KOPT-K1 (cell line): ENCODE results near the gene TOM1L2.
A peak's percentile ranks its signal among the peaks of the same experiment; 100 is the strongest.

ENCODE experiments used
- H3K27ac ChIP-seq: fragments of 200-600 bp; sonication (generic); 2 replicates; pipeline ENCODE4 v1.5.1; 2016; ENCODE audit warnings: antibody characterized with exemption, mild to moderate bottlenecking, low read depth, low read length; ENCODE audit not compliant: poor library complexity, severe bottlenecking
- H3K36me3 ChIP-seq: fragments of 200-600 bp; sonication (generic); 2 replicates; pipeline ENCODE4 v1.5.1; 2017; ENCODE audit warnings: antibody characterized with exemption, mild to moderate bottlenecking, low read length, moderate library complexity; ENCODE audit not compliant: insufficient read depth
- H3K9me3 ChIP-seq: fragments of 200-600 bp; sonication (generic); 2 replicates; pipeline ENCODE4 v1.5.1; 2017; ENCODE audit warnings: antibody characterized with exemption, low read length, mild to moderate bottlenecking; ENCODE audit not compliant: insufficient read depth, poor library complexity, severe bottlenecking

The TOM1L2 gene

DNA sequence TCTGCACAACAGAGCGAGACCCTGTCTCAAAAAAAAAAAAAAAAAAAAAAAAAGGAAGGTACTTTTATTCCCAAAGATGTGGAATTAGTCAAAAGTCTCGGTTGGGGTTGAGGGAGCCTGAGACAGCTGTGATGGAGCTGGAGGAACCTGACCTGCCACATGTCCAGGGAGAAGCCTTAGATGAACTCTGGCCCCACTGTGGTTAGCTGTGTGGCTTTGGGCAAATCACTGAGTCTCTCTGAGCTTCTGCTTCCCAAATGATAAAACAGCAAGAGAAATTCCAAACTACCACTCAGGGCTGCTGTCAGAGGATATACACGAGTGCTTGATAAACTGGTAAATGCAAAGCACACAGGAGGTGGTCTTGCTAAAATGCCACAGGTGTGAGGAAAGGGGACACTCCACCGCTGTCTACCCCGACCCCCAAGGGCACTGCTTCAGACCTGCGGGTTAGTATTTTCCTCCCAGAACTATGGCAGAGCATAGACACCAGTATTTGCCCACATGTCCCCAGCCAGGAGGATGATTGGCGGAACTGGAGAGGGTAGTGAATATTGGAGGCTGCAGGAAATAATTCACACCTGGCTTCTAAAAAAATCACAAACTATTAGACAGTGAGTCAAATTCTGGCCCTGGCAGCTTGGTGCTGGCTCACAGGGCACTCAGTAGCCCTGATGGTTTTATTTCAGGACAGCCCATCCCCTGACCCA, 15.1 kb upstream of the TOM1L2 start:
- no peak overlapping the region for H3K27ac ChIP-seq
- H3K36me3 ChIP-seq: no peaks in the 10 kb centered on the region
- no peaks in the 10 kb centered on the region for H3K9me3 ChIP-seq

DNA sequence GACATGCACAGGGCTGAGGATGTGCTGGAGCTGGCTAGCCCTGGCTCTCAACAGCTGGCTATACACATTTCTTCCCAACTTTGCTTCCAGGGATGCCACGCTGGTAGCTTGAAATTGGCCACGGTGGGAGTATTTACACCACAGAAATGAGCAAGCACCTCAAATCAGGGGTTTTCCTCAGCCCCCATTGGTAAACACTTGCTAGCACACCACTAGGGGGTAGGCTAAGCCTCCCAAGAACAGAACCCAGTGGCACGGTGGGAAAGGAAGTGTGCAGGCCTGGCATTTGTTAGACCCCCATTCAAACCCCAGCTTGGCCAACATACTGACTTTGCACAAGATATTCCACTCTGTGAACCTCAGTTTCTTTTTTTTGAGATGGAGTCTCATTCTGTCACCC, 13.4 kb upstream of the TOM1L2 start:
- Histone ChIP-seq H3K9me3 (no peaks in the 10 kb centered on the region), H3K36me3 (no peaks in the 10 kb centered on the region), H3K27ac (no peak overlapping the region)

DNA sequence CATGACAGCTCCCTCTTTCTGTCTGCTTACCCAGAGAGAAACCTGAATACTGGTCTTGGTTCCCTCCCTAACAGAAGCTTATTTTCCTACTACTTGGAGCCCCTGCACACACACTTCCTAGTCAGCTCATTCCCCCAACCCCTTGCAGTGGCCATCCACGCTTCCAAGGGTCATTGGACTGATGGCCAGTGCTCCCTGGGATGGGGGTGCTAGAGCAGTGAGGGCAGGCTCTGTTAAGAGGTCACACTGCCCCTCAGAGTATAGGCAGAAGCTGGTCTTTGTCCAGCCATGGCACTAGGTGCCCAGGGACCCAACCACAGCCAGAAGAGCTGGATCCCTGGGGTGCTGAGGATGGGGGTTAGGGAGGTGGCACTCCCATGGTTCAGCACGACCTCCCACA, 13.0 kb upstream of the TOM1L2 start:
- no peaks in the 10 kb centered on the region for H3K9me3 ChIP-seq
- H3K36me3 ChIP-seq: no peaks in the 10 kb centered on the region
- no peak overlapping the region for H3K27ac ChIP-seq

DNA sequence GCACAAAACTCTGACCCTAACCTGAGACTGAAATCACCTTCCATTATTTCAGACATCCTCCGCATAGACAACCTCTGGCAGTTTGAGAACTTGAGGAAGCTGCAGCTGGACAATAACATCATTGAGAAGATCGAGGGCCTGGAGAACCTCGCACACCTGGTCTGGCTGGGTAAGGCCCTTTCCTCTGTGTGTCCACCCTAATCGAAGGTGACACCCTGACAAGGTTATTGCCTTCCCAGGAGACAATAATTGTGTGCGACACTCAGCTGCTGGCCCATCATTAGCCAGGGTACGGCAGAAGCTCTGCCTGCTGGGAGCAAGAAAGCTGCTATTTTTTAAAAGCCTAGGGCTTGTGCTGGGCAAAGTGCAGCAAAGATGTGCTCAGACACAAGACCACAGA, 11.6 kb upstream of the TOM1L2 start:
- no peaks in the 10 kb centered on the region for H3K9me3 ChIP-seq
- H3K27ac ChIP-seq: no peak overlapping the region
- no peaks in the 10 kb centered on the region for H3K36me3 ChIP-seq

DNA sequence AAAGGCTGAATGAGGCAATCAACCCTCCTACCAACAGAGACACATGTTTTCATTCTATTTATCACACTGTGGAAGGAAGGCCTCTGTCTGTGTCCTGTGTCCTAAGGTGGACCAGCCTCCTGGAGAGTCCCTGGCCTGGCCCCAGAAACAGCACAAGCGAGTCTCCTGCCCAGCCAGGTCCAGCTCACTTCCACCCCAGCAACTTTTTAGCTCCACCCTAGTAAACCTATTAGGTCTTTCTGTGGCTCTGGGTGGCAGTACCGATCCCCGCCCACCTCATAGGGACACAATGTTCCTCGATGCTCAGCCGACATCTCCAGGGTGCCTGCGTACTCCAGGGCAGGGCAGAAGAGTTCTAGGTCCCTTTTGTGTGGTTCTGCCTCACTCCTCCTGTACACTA, 11.2 kb upstream of the TOM1L2 start:
- no peaks in the 10 kb centered on the region for H3K36me3 ChIP-seq
- H3K9me3 ChIP-seq: no peaks in the 10 kb centered on the region
- no peak overlapping the region for H3K27ac ChIP-seq

DNA sequence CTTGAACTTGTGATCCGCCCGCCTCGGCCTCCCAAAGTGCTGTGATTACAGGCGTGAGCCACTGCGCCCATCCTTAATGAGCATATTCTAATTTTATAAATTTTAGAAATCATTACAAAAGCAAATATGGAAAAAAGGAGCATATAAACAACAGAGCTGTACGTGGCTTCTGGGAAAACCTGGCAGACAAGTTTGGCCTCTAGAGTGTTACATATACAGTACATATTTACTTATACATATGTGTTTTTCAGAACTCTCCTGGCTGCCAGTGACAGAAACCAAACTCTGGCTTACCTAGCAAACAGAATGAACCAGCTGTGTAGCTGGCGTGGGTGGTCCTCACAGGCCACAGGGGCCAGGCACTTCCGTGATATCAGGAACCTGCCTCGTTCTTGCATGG, 10.6 kb upstream of the TOM1L2 start:
- H3K27ac ChIP-seq: no peak overlapping the region
- no peaks in the 10 kb centered on the region for H3K9me3 ChIP-seq
- H3K36me3 ChIP-seq: no peaks in the 10 kb centered on the region

DNA sequence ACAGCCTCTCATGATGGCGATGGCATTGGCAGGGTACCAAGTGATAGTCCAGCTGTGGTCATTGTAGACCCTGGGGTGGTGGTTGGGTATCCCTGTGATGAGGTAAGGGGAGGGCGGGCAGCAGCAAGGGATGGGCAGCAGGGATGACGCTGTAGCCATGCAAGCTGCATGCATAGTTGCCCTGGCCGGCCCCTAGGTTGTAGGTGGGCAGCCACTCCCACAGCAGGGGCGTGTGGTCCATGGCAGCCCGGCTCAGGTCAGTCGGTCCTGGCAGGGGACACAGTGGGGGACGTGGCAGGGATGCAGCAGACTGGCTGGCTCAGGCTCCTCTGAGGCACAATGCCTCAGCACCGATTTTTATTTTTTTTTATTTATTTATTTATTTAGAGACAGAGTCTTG, 9.1 kb upstream of the TOM1L2 start:
- Histone ChIP-seq H3K36me3 (no peaks in the 10 kb centered on the region), H3K27ac (no peak overlapping the region), H3K9me3 (no peaks in the 10 kb centered on the region)

DNA sequence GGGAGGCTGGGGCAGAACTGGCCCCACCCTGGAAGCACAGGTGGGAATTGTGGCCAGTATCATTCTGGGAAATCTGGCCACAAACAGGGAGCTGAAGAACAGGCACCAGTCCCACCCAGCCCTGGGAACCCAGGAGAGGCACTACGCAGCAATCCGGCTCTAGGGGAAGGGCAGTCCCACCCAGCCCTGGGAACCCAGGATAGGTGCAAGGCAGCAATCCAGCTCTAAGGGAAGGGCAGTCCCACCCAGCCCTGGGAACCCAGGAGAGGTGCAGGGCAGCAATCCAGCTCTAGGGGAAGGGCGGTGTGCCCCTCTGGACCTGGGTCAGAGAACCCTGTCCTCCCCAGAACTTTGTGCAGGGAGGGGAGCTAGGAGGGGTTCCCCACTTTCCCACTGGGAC, 7.6 kb upstream of the TOM1L2 start:
- Histone ChIP-seq H3K36me3 (no peaks in the 10 kb centered on the region), H3K27ac (no peak overlapping the region), H3K9me3 (no peaks in the 10 kb centered on the region)

DNA sequence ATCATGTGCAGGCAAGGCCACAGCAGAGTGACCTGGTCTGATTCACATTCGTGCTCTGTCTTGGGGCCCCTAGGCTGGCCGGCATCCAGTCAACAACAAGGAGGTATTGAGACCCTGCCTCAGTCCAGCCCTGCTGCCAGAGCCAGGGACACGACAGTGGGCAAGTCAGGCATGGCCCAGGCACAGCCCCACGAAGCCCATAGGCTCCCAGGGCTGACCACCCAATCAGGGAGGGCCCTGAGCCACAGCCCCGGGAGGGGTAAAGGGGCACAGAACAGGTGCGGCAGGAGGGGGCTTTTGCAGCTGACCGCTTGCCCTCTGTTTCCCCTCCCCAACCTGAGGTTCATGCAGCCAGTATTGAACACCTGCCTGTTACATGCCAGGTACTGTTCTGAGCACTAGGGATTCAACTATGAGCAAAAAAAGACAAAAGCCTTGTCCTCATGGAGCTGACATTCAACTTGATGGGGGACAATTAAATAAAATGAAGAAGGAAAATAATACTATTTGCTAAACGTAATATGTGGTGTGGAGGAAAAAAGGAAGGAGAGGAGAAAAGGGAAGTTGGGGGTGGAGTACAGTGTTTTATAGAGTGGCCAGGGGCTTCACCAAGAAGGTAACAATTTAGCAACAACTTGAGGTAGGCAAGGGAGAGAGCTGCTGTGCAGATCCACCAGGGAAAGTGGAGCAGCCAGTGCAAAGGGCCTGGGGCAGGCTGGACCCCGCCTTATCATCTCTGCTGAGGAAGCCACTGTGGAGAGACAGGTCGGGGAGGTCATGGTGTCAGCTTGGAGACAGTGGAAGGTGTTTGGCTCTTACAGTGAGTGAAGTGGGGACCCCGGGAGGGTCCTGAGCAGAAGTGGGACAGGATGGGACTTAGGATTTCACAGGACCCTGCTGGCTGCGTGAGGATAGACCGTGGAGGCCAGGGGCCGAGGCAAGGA, 6.6 kb upstream of the TOM1L2 start:
- Histone ChIP-seq H3K36me3 (no peaks in the 10 kb centered on the region), H3K9me3 (no peaks in the 10 kb centered on the region), H3K27ac (no peak overlapping the region)

DNA sequence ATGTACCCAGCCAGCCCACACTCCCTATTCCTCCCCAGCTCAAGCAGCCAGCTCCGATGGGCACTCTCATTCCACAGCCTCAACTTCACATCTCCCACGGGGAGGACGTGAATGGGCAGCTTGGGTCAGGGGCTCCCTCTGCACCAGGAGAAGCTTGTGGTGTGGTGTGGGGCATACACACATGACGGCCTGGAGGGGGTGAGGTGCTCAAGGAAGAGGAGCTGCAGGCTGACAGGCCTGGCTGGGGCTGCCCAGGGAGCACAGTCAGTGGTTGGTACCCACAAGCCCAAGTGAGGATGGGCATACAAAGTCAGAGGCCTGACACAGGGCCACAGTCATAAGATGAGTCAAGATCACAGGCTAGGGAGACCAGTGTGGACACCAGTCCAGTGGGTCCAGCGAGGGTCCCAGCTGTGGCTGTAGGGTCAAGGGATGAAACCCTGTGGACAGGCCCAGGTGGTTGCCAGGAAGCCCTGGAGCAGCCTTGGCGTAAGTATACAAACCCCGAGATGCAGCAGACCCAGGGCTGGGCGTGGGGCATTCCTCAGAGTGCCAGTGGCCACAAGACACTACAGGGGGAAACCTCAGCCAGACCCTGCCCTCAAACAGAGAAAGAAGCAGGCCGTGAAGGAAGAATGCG, 4.9 kb upstream of the TOM1L2 start:
- Histone ChIP-seq H3K36me3 (no peaks in the 10 kb centered on the region), H3K27ac (no peak overlapping the region), H3K9me3 (no peaks in the 10 kb centered on the region)

DNA sequence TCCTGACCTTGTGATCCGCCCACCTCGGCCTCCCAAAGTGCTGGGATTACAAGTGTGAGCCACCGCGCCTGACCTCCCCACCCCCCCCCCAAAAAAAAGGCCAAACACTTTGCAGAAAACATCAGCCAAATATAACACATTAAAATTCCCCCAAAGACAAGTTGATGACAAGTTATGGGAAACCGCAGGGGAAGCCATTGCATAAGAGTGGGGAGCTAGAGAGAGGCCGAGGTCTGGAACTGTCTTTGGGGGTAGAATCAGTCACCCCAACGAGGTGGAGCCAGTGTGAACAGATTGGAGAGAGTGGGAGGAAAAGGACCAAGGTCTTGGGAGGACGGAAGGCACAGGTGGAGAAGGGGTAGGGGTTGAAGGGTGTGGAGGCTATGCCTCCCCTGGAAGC, 3.2 kb upstream of the TOM1L2 start:
- H3K36me3 ChIP-seq: no peaks in the 10 kb centered on the region
- no peaks in the 10 kb centered on the region for H3K9me3 ChIP-seq
- no peak overlapping the region for H3K27ac ChIP-seq

DNA sequence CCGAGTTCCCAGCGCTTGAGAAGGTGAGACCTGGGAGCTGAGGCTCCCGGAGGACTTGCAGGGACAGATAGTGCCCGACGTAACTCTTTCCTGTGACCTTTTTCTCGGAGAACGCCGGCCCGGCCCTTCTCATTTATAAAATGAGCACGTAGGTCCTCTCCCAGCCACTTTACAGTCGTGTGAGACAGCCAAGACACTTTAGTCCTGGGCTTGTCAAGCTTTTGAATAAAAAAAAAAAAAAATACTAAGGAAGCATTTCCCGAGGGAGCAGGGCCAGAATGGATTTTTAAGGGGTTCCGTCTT, 703 bp upstream of the TOM1L2 start:
- no peak overlapping the region for H3K27ac ChIP-seq
- no peaks in the 10 kb centered on the region for H3K9me3 ChIP-seq

DNA sequence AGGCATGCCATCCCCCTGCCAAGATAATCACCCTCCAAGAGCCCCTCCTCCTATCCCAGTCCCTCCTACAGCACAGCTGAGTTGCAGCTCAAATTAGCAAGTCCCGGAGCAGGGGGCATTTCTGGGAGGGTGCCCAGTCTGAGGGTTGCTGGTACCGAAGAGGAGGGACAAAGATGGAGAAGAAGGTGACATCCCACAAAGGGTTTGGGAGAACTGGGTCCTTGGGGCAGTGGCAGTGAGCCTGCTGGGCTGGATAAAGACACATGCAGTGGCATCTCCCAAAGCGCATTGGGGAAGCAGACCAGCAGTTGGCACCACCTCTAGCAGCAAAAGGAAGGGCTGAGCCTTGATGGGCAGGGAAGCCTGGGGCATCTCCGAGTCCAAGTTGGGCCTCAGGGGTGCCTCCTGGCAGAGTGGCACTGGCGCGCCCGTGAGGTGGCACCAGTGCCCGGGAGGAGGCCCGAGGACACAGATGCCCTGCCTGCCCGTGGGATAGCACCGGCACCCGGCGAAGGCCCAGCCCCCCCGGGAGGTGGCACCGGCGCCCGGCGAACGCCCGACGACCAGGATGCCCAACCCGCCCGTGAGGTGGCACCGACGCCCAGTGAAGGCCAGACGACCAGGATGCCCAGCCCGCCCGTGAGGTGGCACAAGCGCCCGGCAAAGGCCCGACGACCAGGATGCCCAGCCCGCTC, 622 bp downstream of the TOM1L2 start:
- no peaks in the 10 kb centered on the region for H3K36me3 ChIP-seq
- H3K27ac ChIP-seq: peak overlapping the region; percentile 52
- H3K9me3 ChIP-seq: no peaks in the 10 kb centered on the region

More for the DNA sequence above, 703 bp upstream of the TOM1L2 start:
- H3K36me3 ChIP-seq: no peaks in the 10 kb centered on the region

DNA sequence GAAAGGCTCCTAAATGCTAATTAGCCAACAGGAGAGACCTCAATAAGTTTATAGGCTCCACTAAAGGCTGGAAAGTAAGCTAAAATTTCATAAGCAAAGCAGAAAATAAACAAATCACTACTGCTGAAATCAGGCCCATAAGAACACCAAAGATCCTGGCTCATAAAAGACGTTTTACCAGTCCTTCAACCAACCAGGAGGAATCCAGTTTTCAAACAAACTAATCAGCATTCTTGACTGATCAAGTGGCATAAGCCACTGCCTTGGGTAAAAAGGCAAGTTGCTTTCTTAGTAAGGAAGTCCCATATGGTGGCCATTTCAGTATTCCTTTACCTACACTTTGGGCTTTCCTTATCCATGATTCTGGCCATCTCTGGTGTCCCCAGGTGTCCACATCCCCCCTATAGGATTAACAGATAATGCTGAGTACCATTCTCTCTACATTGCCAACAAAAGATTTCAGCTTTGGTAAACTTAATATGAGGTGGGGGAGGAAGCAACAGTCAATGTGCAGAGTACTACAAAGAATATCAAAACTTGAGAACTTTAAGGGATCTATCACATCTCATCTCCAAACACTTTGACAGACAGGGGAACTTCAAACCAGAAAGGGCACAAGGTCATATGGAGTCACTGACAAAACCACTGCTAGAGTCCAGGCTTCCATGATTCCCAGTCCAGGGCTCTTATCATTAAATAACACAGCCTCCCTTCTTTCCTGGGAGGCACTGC, 1.3 kb downstream of the TOM1L2 start:
- Histone ChIP-seq H3K36me3 (no peaks in the 10 kb centered on the region), H3K27ac (no peak overlapping the region), H3K9me3 (no peaks in the 10 kb centered on the region)
